ENCODE results near the gene ITGB1. TPM values are rescaled to one million over a fixed set of nuclear protein-coding genes. Genes with fewer than 3 reads are reported as not detected.

The ITGB1 gene
- total and polyA plus RNA-seq, 9 of the 15 experiments (the other 6 are each of a cell fraction or from before 2014, with no cell fraction given) = 40.2 to 194 (median 155) TPM

DNA sequence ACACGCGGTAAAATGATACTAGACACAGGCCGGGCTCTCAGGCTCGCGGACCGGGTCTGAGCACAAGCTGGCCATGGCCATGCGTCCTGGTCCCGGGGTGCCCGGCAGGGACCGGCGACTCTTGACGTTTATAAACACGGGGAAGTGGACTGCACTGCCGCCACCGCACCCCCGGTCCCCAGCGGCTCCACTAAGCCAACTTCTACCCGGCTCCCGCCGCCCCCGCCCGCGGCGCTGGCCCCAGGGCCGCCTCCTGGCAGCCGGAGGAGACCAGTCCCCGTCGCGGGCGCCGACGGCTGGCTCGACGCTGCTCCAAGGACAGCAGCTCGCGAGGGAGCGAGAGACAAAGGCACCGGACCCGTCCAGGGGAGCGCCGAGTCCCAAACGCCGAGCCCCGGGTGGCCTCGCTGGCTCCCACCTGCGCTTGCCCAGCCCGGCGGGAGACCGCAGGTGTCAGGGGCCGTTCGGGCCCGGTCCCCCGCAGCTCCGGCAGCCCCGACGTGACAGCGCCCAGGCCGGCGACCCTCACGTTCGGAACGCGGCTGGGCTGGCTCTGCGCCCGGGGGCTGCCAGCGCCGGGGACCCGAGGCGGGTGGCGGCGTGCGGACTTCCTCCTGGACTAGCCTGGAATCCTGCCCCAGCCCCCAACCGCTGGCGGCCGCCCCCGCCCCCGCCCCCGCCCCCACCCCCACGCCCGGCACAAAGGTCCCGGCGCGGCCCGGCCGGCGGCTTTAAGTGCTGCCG, 517 bp downstream of the ITGB1 start:
- DNase-seq (ENCODE audit: extremely low read depth in 1 of 4, low spot score in 3 of 4) = peak in 3 of 4 experiments; percentile 50 to 78 (median 69)
- H3K9ac ChIP-seq (ENCODE audit: insufficient read depth in 1 of 2, low read depth in 2 of 2, low read length in 2 of 2) = peak overlapping the region; percentile 95 to 96
- H2AFZ ChIP-seq (ENCODE audit: low read depth, low read length) = peak overlapping the region; percentile 34; the same call in 1 of the 2 replicates
- in situ Hi-C loops (cut with MboI) (no loop called here), intact Hi-C loops (cut with micrococcal nuclease) (loop anchor here (2.0 to 10.0 kb wide), 3 partner anchors 15 to 583 kb away; no protein-coding TSS in a partner anchor)
- H3K4me2 ChIP-seq (ENCODE audit: insufficient read depth, low read length) = peak overlapping the region; percentile 95
- H3K9me3 ChIP-seq (replicated peaks; ENCODE audit: control insufficient read depth, insufficient read depth, low read depth, low read length) = no peaks in the 10 kb centered on the region
- peak overlapping the region; percentile 97 for H3K27ac ChIP-seq (ENCODE audit: extremely low read depth, low read depth, low read length)
- under 1% methylated on average over 60 of the region's 87 CpGs for WGBS (ENCODE audit: insufficient coverage, low coverage, missing lambda C conversion rate)
- peaks cover 77% of the 10 kb centered on the region for H3K79me2 ChIP-seq (ENCODE audit: control insufficient read depth, insufficient read depth, low read length)
- BruUV-seq (replicated peaks) = no TSS peak
- ChIA-PET POLR2A (interaction anchor here (0.6 to 2.9 kb wide), 10 partner anchors 10 to 109 kb away, joined by 3 to 20 read pairs (median 4); no protein-coding TSS in a partner anchor), CTCF (ENCODE audit: low intra/inter-chr PET ratio) (interaction anchor here (0.8 kb wide), 1 partner anchor 51 kb away, joined by 3 read pairs; no protein-coding TSS in a partner anchor)
- peaks cover 10 to 42% of the 10 kb centered on the region in 2 experiments for H3K4me1 ChIP-seq (replicated peaks in 1 of 2; ENCODE audit: control insufficient read depth in 2 of 2, insufficient read depth in 2 of 2, low read length in 2 of 2)
- peak overlapping the region; percentile 81 for H3K4me3 ChIP-seq
- H3K9me1 ChIP-seq (ENCODE audit: control insufficient read depth, insufficient read depth, low read length) = no peaks in the 10 kb centered on the region
- ATAC-seq = peak; percentile 24
- peaks cover 11% of the 10 kb centered on the region; the same call in 2 of the 3 replicates for H3K36me3 ChIP-seq (ENCODE audit: control insufficient read depth, insufficient read depth, low read length)
- FAIRE-seq = no peak
- H4K20me1 ChIP-seq (replicated peaks; ENCODE audit: control insufficient read depth, insufficient read depth, low read length) = peaks cover 19% of the 10 kb centered on the region
- no peaks in the 10 kb centered on the region for H3K27me3 ChIP-seq (ENCODE audit: control insufficient read depth in 2 of 2, insufficient read depth in 2 of 2, low read length in 2 of 2)
- TF ChIP-seq, protein P1, sequence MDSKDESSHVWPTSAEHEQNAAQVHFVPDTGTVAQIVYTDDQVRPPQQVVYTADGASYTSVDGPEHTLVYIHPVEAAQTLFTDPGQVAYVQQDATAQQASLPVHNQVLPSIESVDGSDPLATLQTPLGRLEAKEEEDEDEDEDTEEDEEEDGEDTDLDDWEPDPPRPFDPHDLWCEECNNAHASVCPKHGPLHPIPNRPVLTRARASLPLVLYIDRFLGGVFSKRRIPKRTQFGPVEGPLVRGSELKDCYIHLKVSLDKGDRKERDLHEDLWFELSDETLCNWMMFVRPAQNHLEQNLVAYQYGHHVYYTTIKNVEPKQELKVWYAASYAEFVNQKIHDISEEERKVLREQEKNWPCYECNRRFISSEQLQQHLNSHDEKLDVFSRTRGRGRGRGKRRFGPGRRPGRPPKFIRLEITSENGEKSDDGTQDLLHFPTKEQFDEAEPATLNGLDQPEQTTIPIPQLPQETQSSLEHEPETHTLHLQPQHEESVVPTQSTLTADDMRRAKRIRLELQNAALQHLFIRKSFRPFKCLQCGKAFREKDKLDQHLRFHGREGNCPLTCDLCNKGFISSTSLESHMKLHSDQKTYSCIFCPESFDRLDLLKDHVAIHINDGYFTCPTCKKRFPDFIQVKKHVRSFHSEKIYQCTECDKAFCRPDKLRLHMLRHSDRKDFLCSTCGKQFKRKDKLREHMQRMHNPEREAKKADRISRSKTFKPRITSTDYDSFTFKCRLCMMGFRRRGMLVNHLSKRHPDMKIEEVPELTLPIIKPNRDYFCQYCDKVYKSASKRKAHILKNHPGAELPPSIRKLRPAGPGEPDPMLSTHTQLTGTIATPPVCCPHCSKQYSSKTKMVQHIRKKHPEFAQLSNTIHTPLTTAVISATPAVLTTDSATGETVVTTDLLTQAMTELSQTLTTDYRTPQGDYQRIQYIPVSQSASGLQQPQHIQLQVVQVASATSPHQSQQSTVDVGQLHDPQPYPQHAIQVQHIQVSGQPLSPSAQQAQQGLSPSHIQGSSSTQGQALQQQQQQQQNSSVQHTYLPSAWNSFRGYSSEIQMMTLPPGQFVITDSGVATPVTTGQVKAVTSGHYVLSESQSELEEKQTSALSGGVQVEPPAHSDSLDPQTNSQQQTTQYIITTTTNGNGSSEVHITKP (IDR thresholded peaks at IDR 0.05; ENCODE audit: partially characterized antibody) = no peak
- TF ChIP-seq ZNF143 (CRISPR knock-in tag; IDR thresholded peaks at IDR 0.05) (no peak), ZNF77 (CRISPR knock-in tag; IDR thresholded peaks at IDR 0.05) (no peak), NELFE (IDR thresholded peaks at IDR 0.05; ENCODE audit: insufficient read depth, insufficient read length) (no peak), NFYB (IDR thresholded peaks at IDR 0.05; ENCODE audit: extremely low read depth, insufficient read length) (no peak), KHSRP (IDR thresholded peaks at IDR 0.05) (no peak), CBFA2T3 (IDR thresholded peaks at IDR 0.05) (no peak), KAT7 (CRISPR knock-in tag; IDR thresholded peaks at IDR 0.05; ENCODE audit: borderline replicate concordance) (0 out of 2 replicates have a peak, but pooled peaks have one; percentile 43), ZFP1 (CRISPR knock-in tag; IDR thresholded peaks at IDR 0.05) (no peak), ZBTB8A (IDR thresholded peaks at IDR 0.05; ENCODE audit: partially characterized antibody) (no peak), ZNF778 (CRISPR knock-in tag; IDR thresholded peaks at IDR 0.05) (no peak), SNRNP70 (optimal IDR thresholded peaks at IDR 0.05; ENCODE audit: low read depth, low read length) (no peak), PTTG1 (tag; IDR thresholded peaks at IDR 0.05; ENCODE audit: low read depth) (no peak)
- TF ChIP-seq, protein P2, sequence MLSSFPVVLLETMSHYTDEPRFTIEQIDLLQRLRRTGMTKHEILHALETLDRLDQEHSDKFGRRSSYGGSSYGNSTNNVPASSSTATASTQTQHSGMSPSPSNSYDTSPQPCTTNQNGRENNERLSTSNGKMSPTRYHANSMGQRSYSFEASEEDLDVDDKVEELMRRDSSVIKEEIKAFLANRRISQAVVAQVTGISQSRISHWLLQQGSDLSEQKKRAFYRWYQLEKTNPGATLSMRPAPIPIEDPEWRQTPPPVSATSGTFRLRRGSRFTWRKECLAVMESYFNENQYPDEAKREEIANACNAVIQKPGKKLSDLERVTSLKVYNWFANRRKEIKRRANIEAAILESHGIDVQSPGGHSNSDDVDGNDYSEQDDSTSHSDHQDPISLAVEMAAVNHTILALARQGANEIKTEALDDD (IDR thresholded peaks at IDR 0.05) = no peak
- TF ChIP-seq, protein P3, sequence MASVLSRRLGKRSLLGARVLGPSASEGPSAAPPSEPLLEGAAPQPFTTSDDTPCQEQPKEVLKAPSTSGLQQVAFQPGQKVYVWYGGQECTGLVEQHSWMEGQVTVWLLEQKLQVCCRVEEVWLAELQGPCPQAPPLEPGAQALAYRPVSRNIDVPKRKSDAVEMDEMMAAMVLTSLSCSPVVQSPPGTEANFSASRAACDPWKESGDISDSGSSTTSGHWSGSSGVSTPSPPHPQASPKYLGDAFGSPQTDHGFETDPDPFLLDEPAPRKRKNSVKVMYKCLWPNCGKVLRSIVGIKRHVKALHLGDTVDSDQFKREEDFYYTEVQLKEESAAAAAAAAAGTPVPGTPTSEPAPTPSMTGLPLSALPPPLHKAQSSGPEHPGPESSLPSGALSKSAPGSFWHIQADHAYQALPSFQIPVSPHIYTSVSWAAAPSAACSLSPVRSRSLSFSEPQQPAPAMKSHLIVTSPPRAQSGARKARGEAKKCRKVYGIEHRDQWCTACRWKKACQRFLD (CRISPR knock-in tag; IDR thresholded peaks at IDR 0.05) = no peak
- TF ChIP-seq, protein P4, sequence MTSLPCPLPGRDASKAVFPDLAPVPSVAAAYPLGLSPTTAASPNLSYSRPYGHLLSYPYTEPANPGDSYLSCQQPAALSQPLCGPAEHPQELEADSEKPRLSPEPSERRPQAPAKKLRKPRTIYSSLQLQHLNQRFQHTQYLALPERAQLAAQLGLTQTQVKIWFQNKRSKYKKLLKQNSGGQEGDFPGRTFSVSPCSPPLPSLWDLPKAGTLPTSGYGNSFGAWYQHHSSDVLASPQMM (CRISPR knock-in tag; IDR thresholded peaks at IDR 0.05) = no peak
